Measurements from ENCODE around the gene FKBP5.
"Not testable (repeated sequence)": the region's sequence is repeated elsewhere in the genome, so short reads cannot be mapped to it uniquely, and the experiment has no call there.

Gene FKBP5

GRCh38 chr6:35620706-35621105 is 68.0 kb downstream of the FKBP5 start:
- peak in 1 of 2 experiments; percentile 26 for DNase-seq (ENCODE audit: low read depth in 2 of 2)

- DNase-seq (ENCODE audit: low read depth in 2 of 2), result no peak
Observed at GRCh38 chr6:35613762-35614161, 75.0 kb downstream of the FKBP5 start.

- DNase-seq (ENCODE audit: low read depth in 2 of 2), result peak; percentile 68
Observed at GRCh38 chr6:35611240-35611639, 77.5 kb downstream of the FKBP5 start.

GRCh38 chr6:35610830-35611229 is 77.9 kb downstream of the FKBP5 start:
- no peak for DNase-seq (ENCODE audit: low read depth in 2 of 2)

GRCh38 chr6:35609588-35609987 is 79.1 kb downstream of the FKBP5 start:
- DNase-seq (ENCODE audit: low read depth in 2 of 2), result no peak

GRCh38 chr6:35607517-35608233 is 81.0 kb downstream of the FKBP5 start:
- DNase-seq (ENCODE audit: low read depth in 2 of 2), result no peak

GRCh38 chr6:35605600-35605999 is 83.1 kb downstream of the FKBP5 start:
- no peak for DNase-seq (ENCODE audit: low read depth in 2 of 2)

GRCh38 chr6:35603326-35604202 is 85.2 kb downstream of the FKBP5 start:
- no peak for DNase-seq (ENCODE audit: low read depth in 2 of 2)

- no peak for DNase-seq (ENCODE audit: low read depth in 2 of 2)
Observed at GRCh38 chr6:35602133-35602946, 86.4 kb downstream of the FKBP5 start.

GRCh38 chr6:35601331-35602132 is 87.2 kb downstream of the FKBP5 start:
- DNase-seq (ENCODE audit: low read depth in 2 of 2), result peak; percentile 68 to 73

GRCh38 chr6:35600659-35601125 is 88.0 kb downstream of the FKBP5 start:
- DNase-seq (ENCODE audit: low read depth in 2 of 2), result no peak

GRCh38 chr6:35599761-35600658 is 88.7 kb downstream of the FKBP5 start:
- DNase-seq (ENCODE audit: low read depth in 2 of 2), result no peak

GRCh38 chr6:35598621-35599020 is 90.1 kb downstream of the FKBP5 start:
- not testable (repeated sequence) for DNase-seq (ENCODE audit: low read depth in 2 of 2)

- DNase-seq (ENCODE audit: low read depth in 2 of 2), result peak; percentile 89 to 91
Observed at GRCh38 chr6:35596448-35597442, 92.0 kb downstream of the FKBP5 start.

GRCh38 chr6:35594503-35595186 is 94.1 kb downstream of the FKBP5 start:
- no peak for DNase-seq (ENCODE audit: low read depth in 2 of 2)

- DNase-seq (ENCODE audit: low read depth in 2 of 2), result no peak
Observed at GRCh38 chr6:35592178-35592577, 96.5 kb downstream of the FKBP5 start.

- DNase-seq (ENCODE audit: low read depth in 2 of 2), result no peak
Observed at GRCh38 chr6:35590622-35591066, 98.1 kb downstream of the FKBP5 start.

- no peak for DNase-seq (ENCODE audit: low read depth in 2 of 2)
Observed at GRCh38 chr6:35589904-35590303, 98.8 kb downstream of the FKBP5 start.
